Smooth muscle cell of the brain vasculature (primary cell): ENCODE measurements around the gene VSIG10.
"Not testable (repeated sequence)": the region's sequence is repeated elsewhere in the genome, so short reads cannot be mapped to it uniquely, and the experiment has no call there.

ENCODE experiments used
- DNase-seq: peaks from one replicate; pipeline ENCODE4 v3.0.0-alpha.2; 2012; ENCODE audit warnings: low read depth, low spot score

VSIG10 gene

GRCh38 chr12:118103601-118104382 lies at the start of gene VSIG10:
VSIG10 (minus strand) TSS chr12:118104011; CDS start chr12:118103671, 340 bp downstream.
- DNase-seq = no peak

GRCh38 chr12:118151755-118152154 lies 47.9 kb upstream of the VSIG10 start:
- no peak for DNase-seq

GRCh38 chr12:118150625-118151024 lies 46.8 kb upstream of the VSIG10 start:
- DNase-seq = no peak

- DNase-seq = no peak
Measured at GRCh38 chr12:118148287-118148686, 44.5 kb upstream of the VSIG10 start.

GRCh38 chr12:118145798-118146156 lies 42.0 kb upstream of the VSIG10 start:
- DNase-seq = no peak

GRCh38 chr12:118145113-118145797 lies 41.4 kb upstream of the VSIG10 start:
- DNase-seq = no peak

- DNase-seq = no peak
Measured at GRCh38 chr12:118144499-118144898, 40.7 kb upstream of the VSIG10 start.

GRCh38 chr12:118140825-118141224 lies 37.0 kb upstream of the VSIG10 start:
- no peak for DNase-seq

GRCh38 chr12:118137148-118137678 lies 33.4 kb upstream of the VSIG10 start:
- no peak for DNase-seq

- no peak for DNase-seq
Measured at GRCh38 chr12:118136559-118137003, 32.8 kb upstream of the VSIG10 start.

- peak; percentile 62 for DNase-seq
Measured at GRCh38 chr12:118135788-118136558, 32.2 kb upstream of the VSIG10 start, which contains the start of gene PEBP1. PEBP1 (plus strand) TSS chr12:118136124; CDS start chr12:118136210, 86 bp downstream.

GRCh38 chr12:118129436-118129835 lies 25.6 kb upstream of the VSIG10 start:
- not testable (repeated sequence) for DNase-seq

- no peak for DNase-seq
Measured at GRCh38 chr12:118127867-118128266, 24.1 kb upstream of the VSIG10 start.

- no peak for DNase-seq
Measured at GRCh38 chr12:118126119-118126757, 22.4 kb upstream of the VSIG10 start.

GRCh38 chr12:118125743-118126118 lies 21.9 kb upstream of the VSIG10 start:
- DNase-seq = no peak

- no peak for DNase-seq
Measured at GRCh38 chr12:118124333-118124874, 20.6 kb upstream of the VSIG10 start.

- no peak for DNase-seq
Measured at GRCh38 chr12:118122264-118122663, 18.5 kb upstream of the VSIG10 start.

GRCh38 chr12:118120579-118121363 lies 17.0 kb upstream of the VSIG10 start:
- no peak for DNase-seq

GRCh38 chr12:118119449-118119879 lies 15.7 kb upstream of the VSIG10 start:
- no peak for DNase-seq

GRCh38 chr12:118109088-118109487 lies 5.3 kb upstream of the VSIG10 start:
- DNase-seq = no peak
